Astrocyte (in vitro differentiated cells and primary cell): Measurements from ENCODE around the gene WFDC6.

Experiments used
- CTCF ChIP-seq: IDR thresholded peaks from 2 replicates; pipeline ENCODE4 v1.5.1; 2011; ENCODE audit warnings: low read depth, mild to moderate bottlenecking, inconsistent platforms, low read length, moderate library complexity; ENCODE audit not compliant: insufficient read depth
- EZH2 ChIP-seq: IDR thresholded peaks from 2 replicates; pipeline ENCODE4 v1.6.1; 2012; ENCODE audit warnings: mild to moderate bottlenecking, low read length, inconsistent platforms; ENCODE audit not compliant: insufficient read depth

DNA sequence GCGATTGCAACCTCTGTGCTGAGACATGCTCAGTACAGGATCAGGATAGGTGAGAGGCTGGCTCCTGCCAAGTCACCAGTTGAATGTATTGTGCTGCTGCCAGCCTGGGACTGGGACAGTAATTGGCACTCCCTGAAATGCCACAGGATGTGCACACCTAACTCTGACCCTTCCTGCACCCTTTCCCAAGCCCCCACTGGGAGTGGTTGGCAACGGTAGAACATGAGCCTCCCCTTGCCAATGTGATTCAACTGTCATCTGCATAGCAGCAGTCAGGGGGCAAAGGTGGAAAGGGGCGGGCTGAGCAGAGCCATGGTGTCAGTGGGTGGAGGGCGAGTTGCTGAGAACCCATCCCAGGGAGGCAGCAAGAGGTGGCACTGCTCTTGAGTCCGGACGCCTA, 39.3 kb downstream of the WFDC6 start:
- TF ChIP-seq CTCF (no peak), EZH2 (no peak)
